Measurements from ENCODE around the gene SLC1A2.
A peak's percentile ranks its signal among the peaks of the same experiment; 100 is the strongest.

SLC1A2 gene

DNA sequence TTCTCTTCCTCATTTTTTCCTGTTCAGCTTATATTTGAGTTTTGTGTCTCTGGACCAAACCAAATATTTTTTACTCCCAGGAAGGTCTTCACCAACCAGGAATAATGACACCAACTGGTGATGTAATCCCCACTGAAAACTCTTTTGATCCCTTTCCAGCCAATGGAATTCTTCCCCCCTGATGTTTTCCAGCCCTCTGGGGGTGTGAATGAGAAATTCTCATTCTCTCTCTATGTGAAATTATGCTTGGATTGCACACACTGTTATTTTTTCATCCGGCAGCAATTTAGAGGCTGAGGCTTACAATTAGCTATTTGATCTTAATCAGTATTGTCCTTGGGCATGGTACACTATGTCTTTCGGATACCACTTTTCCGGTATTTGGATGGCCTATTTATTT lies 39.5 kb upstream of the SLC1A2 start:
- TF ChIP-seq CTCF (IDR thresholded peaks at IDR 0.05; ENCODE audit: low read length, missing control alignments): no peak
- no peak overlapping the region for H3K4me3 ChIP-seq (replicated peaks; ENCODE audit: low read depth, low read length)
- DNase-seq (ENCODE audit: low read depth): no peak

GRCh38 chr11:35454362-35454761 lies 35.0 kb upstream of the SLC1A2 start:
- TF ChIP-seq CTCF (IDR thresholded peaks at IDR 0.05; ENCODE audit: low read length, missing control alignments): no peak
- no peak for DNase-seq (ENCODE audit: low read depth)
- no peak overlapping the region for H3K4me3 ChIP-seq (replicated peaks; ENCODE audit: low read depth, low read length)

DNA sequence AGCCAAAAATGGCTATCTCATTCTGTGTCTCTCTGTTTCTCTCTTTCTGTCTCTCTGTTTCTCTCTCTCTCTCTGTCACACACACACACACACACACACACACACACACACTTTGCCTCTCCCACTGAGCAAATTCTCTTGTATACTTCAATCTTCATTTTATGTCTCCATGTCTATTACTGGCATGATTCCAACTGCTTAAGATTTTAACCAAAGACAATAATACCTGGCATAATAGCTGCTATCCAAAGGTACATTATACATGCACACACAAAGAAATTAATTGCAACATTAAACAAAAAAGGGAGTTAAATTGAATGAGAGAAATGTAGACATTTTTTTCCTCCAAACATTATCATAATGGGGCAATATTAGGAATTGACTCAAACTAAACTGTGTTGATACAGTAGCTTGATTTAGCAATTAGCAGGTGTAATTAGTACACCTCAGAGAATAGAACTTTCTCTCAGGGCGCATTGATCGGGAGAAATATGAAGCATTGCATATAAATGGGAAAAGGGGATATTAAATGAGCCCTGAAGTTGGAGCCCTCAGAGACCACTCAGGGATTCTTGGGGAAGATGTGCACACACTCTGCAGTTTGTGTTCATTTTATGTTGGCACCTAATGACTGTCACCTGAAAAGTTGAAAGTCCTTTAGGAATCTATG lies 17.4 kb upstream of the SLC1A2 start:
- H3K4me3 ChIP-seq (replicated peaks; ENCODE audit: low read depth, low read length): no peak overlapping the region
- no peak for DNase-seq (ENCODE audit: low read depth)
- TF ChIP-seq CTCF (IDR thresholded peaks at IDR 0.05; ENCODE audit: low read length, missing control alignments): no peak

GRCh38 chr11:35433588-35433987 lies 14.2 kb upstream of the SLC1A2 start:
- no peak for DNase-seq (ENCODE audit: low read depth)
- no peak overlapping the region for H3K4me3 ChIP-seq (replicated peaks; ENCODE audit: low read depth, low read length)
- TF ChIP-seq CTCF (IDR thresholded peaks at IDR 0.05; ENCODE audit: low read length, missing control alignments): no peak

- no peak for DNase-seq (ENCODE audit: low read depth)
- TF ChIP-seq CTCF (IDR thresholded peaks at IDR 0.05; ENCODE audit: low read length, missing control alignments): no peak
- H3K4me3 ChIP-seq (replicated peaks; ENCODE audit: low read depth, low read length): no peak overlapping the region
Observed at GRCh38 chr11:35432464-35432863, 13.1 kb upstream of the SLC1A2 start.

GRCh38 chr11:35427071-35427470 lies 7.7 kb upstream of the SLC1A2 start:
- DNase-seq (ENCODE audit: low read depth): peak; percentile 62
- TF ChIP-seq CTCF (IDR thresholded peaks at IDR 0.05; ENCODE audit: low read length, missing control alignments): no peak
- H3K4me3 ChIP-seq (replicated peaks; ENCODE audit: low read depth, low read length): no peak overlapping the region

GRCh38 chr11:35426351-35426750 lies 7.0 kb upstream of the SLC1A2 start:
- no peak overlapping the region for H3K4me3 ChIP-seq (replicated peaks; ENCODE audit: low read depth, low read length)
- no peak for TF ChIP-seq CTCF (IDR thresholded peaks at IDR 0.05; ENCODE audit: low read length, missing control alignments)
- no peak for DNase-seq (ENCODE audit: low read depth)

Data from fibroblast of pulmonary artery (primary cell).